NCI-H82 treated with DMSO at 0.1 percent for 48 hours (cell line): ENCODE results near the gene FHOD3.

Experiments used
- DNase-seq: peaks from one replicate; lab custom pipeline; 2025; ENCODE audit not compliant: unreplicated experiment; lab: John Stamatoyannopoulos, UW

Gene FHOD3

GRCh38 chr18:36613810-36614209, 316.3 kb downstream of the FHOD3 start:
- DNase-seq = no peak

- no peak for DNase-seq
These were observed 323.3 kb downstream of the FHOD3 start for GRCh38 chr18:36620788-36621187.

GRCh38 chr18:36622610-36623009, 325.1 kb downstream of the FHOD3 start:
- no peak for DNase-seq

GRCh38 chr18:36623091-36623490, 325.6 kb downstream of the FHOD3 start:
- no peak for DNase-seq

- DNase-seq = no peak
These were observed 326.2 kb downstream of the FHOD3 start for GRCh38 chr18:36623681-36624190.

- no peak for DNase-seq
These were observed 327.1 kb downstream of the FHOD3 start for GRCh38 chr18:36624451-36625167.

- no peak for DNase-seq
These were observed 327.9 kb downstream of the FHOD3 start for GRCh38 chr18:36625386-36625785.

GRCh38 chr18:36627637-36628036, 330.1 kb downstream of the FHOD3 start:
- DNase-seq = no peak

GRCh38 chr18:36628435-36629137, 331.1 kb downstream of the FHOD3 start:
- DNase-seq = no peak

- no peak for DNase-seq
These were observed 331.6 kb downstream of the FHOD3 start for GRCh38 chr18:36629138-36629530.

- DNase-seq = no peak
These were observed 332.3 kb downstream of the FHOD3 start for GRCh38 chr18:36629836-36630235.

GRCh38 chr18:36630917-36631316, 333.4 kb downstream of the FHOD3 start:
- DNase-seq = no peak

- no peak for DNase-seq
These were observed 336.5 kb downstream of the FHOD3 start for GRCh38 chr18:36633961-36634412.

- DNase-seq = no peak
These were observed 337.2 kb downstream of the FHOD3 start for GRCh38 chr18:36634573-36635216.

- DNase-seq = no peak
These were observed 338.0 kb downstream of the FHOD3 start for GRCh38 chr18:36635414-36636096.

- DNase-seq = no peak
These were observed 338.8 kb downstream of the FHOD3 start for GRCh38 chr18:36636237-36636817.

- DNase-seq = no peak
These were observed 340.7 kb downstream of the FHOD3 start for GRCh38 chr18:36638224-36638623.

- no peak for DNase-seq
These were observed 342.8 kb downstream of the FHOD3 start for GRCh38 chr18:36640021-36640952.

GRCh38 chr18:36643061-36643460, 345.5 kb downstream of the FHOD3 start:
- DNase-seq = no peak

- no peak for DNase-seq
These were observed 351.3 kb downstream of the FHOD3 start for GRCh38 chr18:36648803-36649202.
